G401.6 (cell line): ENCODE data around the gene SMARCD3.

Source experiments
- FAIRE-seq: peaks from 2 replicates; lab custom pipeline; 2012; peaks lifted over from hg19 to GRCh38; lab: Jason Lieb, UNC

Gene SMARCD3

GRCh38 chr7:151236406-151236805, 12.1 kb downstream of the SMARCD3 start:
- FAIRE-seq: no peak

GRCh38 chr7:151235091-151235787, 13.3 kb downstream of the SMARCD3 start:
- FAIRE-seq: no peak

DNA sequence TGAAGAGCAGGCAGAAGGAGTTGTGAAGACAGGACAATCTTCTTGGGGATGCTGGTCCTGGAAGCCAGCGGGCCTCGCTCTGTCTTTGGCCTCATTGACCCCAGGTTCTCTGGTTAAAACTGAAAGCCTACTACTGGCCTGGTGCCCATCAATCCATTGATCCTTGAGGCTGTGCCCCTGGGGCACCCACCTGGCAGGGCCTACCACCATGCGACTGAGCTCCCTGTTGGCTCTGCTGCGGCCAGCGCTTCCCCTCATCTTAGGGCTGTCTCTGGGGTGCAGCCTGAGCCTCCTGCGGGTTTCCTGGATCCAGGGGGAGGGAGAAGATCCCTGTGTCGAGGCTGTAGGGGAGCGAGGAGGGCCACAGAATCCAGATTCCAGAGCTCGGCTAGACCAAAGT, 14.7 kb downstream of the SMARCD3 start:
- FAIRE-seq: no peak

- no peak for FAIRE-seq
These were observed 15.4 kb downstream of the SMARCD3 start for GRCh38 chr7:151232917-151233701.

- no peak for FAIRE-seq
These were observed 16.2 kb downstream of the SMARCD3 start, which contains the start of gene CHPF2 for GRCh38 chr7:151232091-151232916. Gene CHPF2, plus strand, starts transcription at chr7:151232483. Its CDS starts 1,529 bp downstream, at chr7:151234012.

- FAIRE-seq: no peak
These were observed 17.4 kb downstream of the SMARCD3 start for GRCh38 chr7:151231080-151231479.

DNA sequence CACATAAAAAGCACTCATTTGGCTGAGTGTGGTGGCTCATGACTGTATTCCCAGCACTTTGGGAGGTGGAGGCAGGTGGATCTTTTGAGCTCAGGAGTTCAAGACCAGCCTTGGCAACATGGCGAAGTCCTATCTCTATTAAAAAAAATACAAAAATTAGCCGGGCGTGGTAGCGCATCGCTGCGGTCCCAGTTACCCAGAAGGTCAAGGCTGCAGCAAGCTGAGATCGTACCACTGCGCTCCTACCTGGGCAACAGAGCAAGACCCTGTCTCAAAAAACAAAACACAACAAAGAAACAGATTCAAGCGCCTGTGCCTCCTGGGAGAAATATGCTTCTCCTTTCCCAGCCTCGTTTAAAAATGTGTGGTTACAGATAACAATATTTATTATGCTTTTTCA, 19.2 kb downstream of the SMARCD3 start:
- no peak for FAIRE-seq

- FAIRE-seq: no peak
These were observed 20.2 kb downstream of the SMARCD3 start for GRCh38 chr7:151228024-151228866.

GRCh38 chr7:151226875-151227782, 21.4 kb downstream of the SMARCD3 start, which contains the start of gene ABCF2:
Gene ABCF2, minus strand, starts transcription at chr7:151227205. Its CDS starts 747 bp downstream, at chr7:151226458.
- FAIRE-seq: peak; percentile 96

GRCh38 chr7:151226560-151226874, 22.0 kb downstream of the SMARCD3 start:
- no peak for FAIRE-seq

- FAIRE-seq: no peak
These were observed 22.5 kb downstream of the SMARCD3 start for GRCh38 chr7:151225948-151226510.

GRCh38 chr7:151223728-151224127, 24.8 kb downstream of the SMARCD3 start:
- FAIRE-seq: no peak

- FAIRE-seq: no peak
These were observed 30.3 kb downstream of the SMARCD3 start for GRCh38 chr7:151218170-151218569.

- no peak for FAIRE-seq
These were observed 33.1 kb downstream of the SMARCD3 start for GRCh38 chr7:151215396-151215795.

- FAIRE-seq: no peak
These were observed 34.7 kb downstream of the SMARCD3 start for GRCh38 chr7:151213826-151214225.

- no peak for FAIRE-seq
These were observed 35.9 kb downstream of the SMARCD3 start for GRCh38 chr7:151212626-151213025.

- FAIRE-seq: no peak
These were observed 37.2 kb downstream of the SMARCD3 start for GRCh38 chr7:151211155-151211772.

DNA sequence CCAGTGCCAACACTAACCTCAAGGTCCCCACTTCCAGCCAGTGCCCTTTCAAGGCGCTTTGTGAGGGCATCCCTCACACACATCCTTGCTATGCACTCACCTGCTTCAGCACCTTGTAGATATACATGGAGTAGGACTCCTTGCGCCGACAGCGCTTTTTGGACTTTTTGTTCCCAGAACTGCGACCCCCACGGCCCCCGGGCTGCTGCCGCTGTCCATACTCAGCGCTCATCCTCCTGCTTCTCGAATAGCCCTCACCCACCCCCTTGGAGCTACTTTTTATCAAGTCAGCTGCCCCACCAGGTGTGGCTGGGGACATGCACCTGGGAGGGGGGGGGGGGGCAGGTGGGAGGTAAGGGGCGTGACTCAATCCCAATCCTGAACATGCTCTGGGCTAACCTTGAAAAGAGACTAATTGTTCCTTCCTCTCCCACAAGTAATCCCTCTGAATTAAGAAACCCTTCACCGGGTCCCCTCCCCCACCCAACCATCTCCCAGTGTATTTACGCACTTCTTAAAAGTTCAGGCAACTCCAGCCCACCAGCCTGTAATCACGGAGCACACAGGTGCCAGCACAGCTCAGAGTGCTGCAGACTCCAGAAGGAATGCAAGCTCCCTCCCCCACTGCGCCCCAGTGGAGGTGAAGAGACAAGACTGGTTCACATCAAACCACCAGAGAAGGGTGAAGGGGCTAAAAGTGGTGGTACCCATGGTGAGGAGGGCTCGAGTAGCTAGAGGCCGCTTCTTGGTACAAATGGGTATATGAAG, 38.2 kb downstream of the SMARCD3 start, which contains the start of gene H2BK1:
Gene H2BK1, minus strand, starts transcription at position 402 of the 768 bp plus-strand sequence. Its CDS starts 170 bp downstream, at position 232.
- FAIRE-seq: no peak

DNA sequence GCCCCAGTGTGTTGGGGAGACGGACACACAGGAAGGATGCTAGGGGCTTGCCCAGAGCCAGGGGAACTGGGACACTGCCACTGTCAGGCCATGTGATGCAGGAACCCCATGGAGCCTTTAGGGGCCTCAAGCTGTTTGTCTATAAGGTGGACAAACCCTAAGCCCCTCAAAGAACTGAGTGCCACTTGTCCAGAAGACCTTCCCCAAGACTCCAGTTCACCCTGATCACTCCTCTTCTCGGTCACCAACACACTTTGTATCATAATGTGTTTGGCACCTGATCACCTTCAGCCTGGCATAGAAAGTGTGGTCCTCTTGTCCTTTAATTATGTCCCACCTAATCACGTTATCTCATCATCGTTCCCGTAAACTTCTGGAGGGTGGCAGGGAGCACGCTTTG, 38.9 kb downstream of the SMARCD3 start:
- no peak for FAIRE-seq
